Measurements from ENCODE around the gene NOTO.
"Not testable (repeated sequence)": the region's sequence is repeated elsewhere in the genome, so short reads cannot be mapped to it uniquely, and the experiment has no call there.

Gene NOTO

GRCh38 chr2:73202156-73203054 is at the start of gene NOTO:
TSS of gene NOTO (plus strand) at chr2:73202574. CDS start at chr2:73202667, 93 bp downstream.
- no peak for DNase-seq (ENCODE audit: low read depth)

GRCh38 chr2:73156539-73157124 is 45.7 kb upstream of the NOTO start:
- DNase-seq (ENCODE audit: low read depth), result no peak

GRCh38 chr2:73162856-73163391 is 39.5 kb upstream of the NOTO start:
- DNase-seq (ENCODE audit: low read depth), result no peak

GRCh38 chr2:73163483-73164367 is 38.6 kb upstream of the NOTO start:
- DNase-seq (ENCODE audit: low read depth), result peak; percentile 40

- DNase-seq (ENCODE audit: low read depth), result not testable (repeated sequence)
Measured at GRCh38 chr2:73165978-73166377, 36.4 kb upstream of the NOTO start.

- DNase-seq (ENCODE audit: low read depth), result not testable (repeated sequence)
Measured at GRCh38 chr2:73166813-73167212, 35.6 kb upstream of the NOTO start.

GRCh38 chr2:73168348-73168747 is 34.0 kb upstream of the NOTO start:
- not testable (repeated sequence) for DNase-seq (ENCODE audit: low read depth)

- DNase-seq (ENCODE audit: low read depth), result not testable (repeated sequence)
Measured at GRCh38 chr2:73170341-73170740, 32.0 kb upstream of the NOTO start.

- DNase-seq (ENCODE audit: low read depth), result no peak
Measured at GRCh38 chr2:73172963-73173362, 29.4 kb upstream of the NOTO start.

GRCh38 chr2:73173781-73174180 is 28.6 kb upstream of the NOTO start:
- DNase-seq (ENCODE audit: low read depth), result no peak

GRCh38 chr2:73174244-73174643 is 28.1 kb upstream of the NOTO start:
- no peak for DNase-seq (ENCODE audit: low read depth)

- DNase-seq (ENCODE audit: low read depth), result no peak
Measured at GRCh38 chr2:73174941-73175662, 27.3 kb upstream of the NOTO start.

GRCh38 chr2:73175663-73176204 is 26.6 kb upstream of the NOTO start:
- DNase-seq (ENCODE audit: low read depth), result no peak

GRCh38 chr2:73176205-73176880 is 26.0 kb upstream of the NOTO start:
- no peak for DNase-seq (ENCODE audit: low read depth)

- no peak for DNase-seq (ENCODE audit: low read depth)
Measured at GRCh38 chr2:73176881-73177644, 25.3 kb upstream of the NOTO start.

GRCh38 chr2:73177645-73178255 is 24.6 kb upstream of the NOTO start:
- DNase-seq (ENCODE audit: low read depth), result no peak

- no peak for DNase-seq (ENCODE audit: low read depth)
Measured at GRCh38 chr2:73185965-73186364, 16.4 kb upstream of the NOTO start.

GRCh38 chr2:73187549-73187948 is 14.8 kb upstream of the NOTO start:
- no peak for DNase-seq (ENCODE audit: low read depth)

GRCh38 chr2:73197579-73197978 is 4.8 kb upstream of the NOTO start:
- DNase-seq (ENCODE audit: low read depth), result no peak
